Neural cell (in vitro differentiated cells): ENCODE results near the gene TPSG1. TPM values are rescaled to one million over a fixed set of nuclear protein-coding genes. Genes with fewer than 3 reads are reported as not detected.

Experiments
- H2AFZ ChIP-seq: fragments of 200-600, 300-800 bp; sonication (generic), shearing (Covaris generic); 2 replicates; pipeline ENCODE4 v1.6.0; 2014; ENCODE audit warnings: low read depth, mild to moderate bottlenecking, antibody characterized with exemption, low read length, moderate library complexity
- H3F3A ChIP-seq: fragments of 200-600 bp; shearing (Covaris generic); 2 replicates; pipeline ENCODE4 v1.6.1; 2016; ENCODE audit warnings: mild to moderate bottlenecking, moderate library complexity, mixed read lengths, antibody characterized with exemption, low read length; ENCODE audit not compliant: insufficient read depth, poor library complexity, severe bottlenecking
- H3K27ac ChIP-seq: fragments of 200-600, 300-800 bp; sonication (generic), shearing (Covaris generic); 2 replicates; pipeline ENCODE4 v1.5.1; 2014; ENCODE audit warnings: mild to moderate bottlenecking, low read length, moderate library complexity
- H3K27me3 ChIP-seq: fragments of 300-800, 200-600 bp; sonication (generic), shearing (Covaris generic); 2 replicates; pipeline ENCODE4 v1.6.0; 2014; ENCODE audit warnings: mild to moderate bottlenecking, low read depth, low read length, moderate library complexity; ENCODE audit not compliant: insufficient read depth
- H3K36me3 ChIP-seq: fragments of 300-800, 200-600 bp; sonication (generic), shearing (Covaris generic); 2 replicates; pipeline ENCODE4 v1.5.1; 2014; ENCODE audit warnings: mild to moderate bottlenecking, antibody characterized with exemption, low read length, moderate library complexity; ENCODE audit not compliant: insufficient read depth
- H3K4me2 ChIP-seq: fragments of 300-800, 200-600 bp; sonication (generic), shearing (Covaris generic); 2 replicates; pipeline ENCODE4 v1.6.0; 2014; ENCODE audit warnings: mild to moderate bottlenecking, low read length
- H3K4me3 ChIP-seq: fragments of 300-800, 200-600 bp; sonication (generic), shearing (Covaris generic); 2 replicates; pipeline ENCODE4 v1.5.1; 2014; ENCODE audit warnings: mild to moderate bottlenecking, low read length, moderate library complexity
- H3K79me2 ChIP-seq: fragments of 200-600 bp; shearing (Covaris generic); replicated peaks from 2 replicates; pipeline ENCODE4 v1.6.0; 2014; ENCODE audit warnings: mild to moderate bottlenecking, low read length, moderate library complexity; ENCODE audit not compliant: insufficient read depth
- H3K9ac ChIP-seq: fragments of 300-800, 200-600 bp; sonication (generic), shearing (Covaris generic); 2 replicates; pipeline ENCODE4 v1.6.1; 2016; ENCODE audit warnings: mild to moderate bottlenecking, low read length, mixed read lengths
- H3K9me2 ChIP-seq: fragments of 200-600 bp; shearing (Covaris generic); 2 replicates; pipeline ENCODE4 v1.6.1; 2016; ENCODE audit warnings: mild to moderate bottlenecking, low read length, mixed read lengths; ENCODE audit not compliant: insufficient read depth
- H3K9me3 ChIP-seq: fragments of 200-600, 300-800 bp; sonication (generic), shearing (Covaris generic); 2 replicates; pipeline ENCODE4 v1.6.1; 2016; ENCODE audit warnings: mild to moderate bottlenecking, mixed run types, low read length, moderate library complexity, mixed read lengths
- H4K20me1 ChIP-seq: fragments of 200-600 bp; shearing (Covaris generic); 2 replicates; pipeline ENCODE4 v1.6.1; 2016; ENCODE audit warnings: mild to moderate bottlenecking, mixed run types; ENCODE audit not compliant: insufficient read depth
- CTCF ChIP-seq: fragments of 450-650 bp; IDR thresholded peaks from 2 replicates; pipeline ENCODE4 v1.5.1; 2014; ENCODE audit warnings: antibody characterized with exemption, mild to moderate bottlenecking, moderate library complexity; ENCODE audit not compliant: poor library complexity, severe bottlenecking
- EP300 ChIP-seq: fragments of 450-650 bp; conservative IDR thresholded peaks from 2 replicates; pipeline ENCODE4 v1.6.1; 2014; ENCODE audit warnings: antibody characterized with exemption, mild to moderate bottlenecking, moderate library complexity; ENCODE audit not compliant: poor library complexity, severe bottlenecking
- EZH2 ChIP-seq: fragments of 200-600, 300-800 bp; shearing (Covaris generic), sonication (generic); IDR thresholded peaks from 2 replicates; pipeline ENCODE4 v1.6.1; 2014; ENCODE audit warnings: antibody characterized with exemption, low read length, borderline replicate concordance, mild to moderate bottlenecking; ENCODE audit not compliant: insufficient read depth, poor library complexity, severe bottlenecking
- MXI1 ChIP-seq: fragments of 450-650 bp; conservative IDR thresholded peaks from 2 replicates; pipeline ENCODE4 v1.6.1; 2014; ENCODE audit warnings: antibody characterized with exemption, mild to moderate bottlenecking; ENCODE audit not compliant: poor library complexity, severe bottlenecking
- POLR2AphosphoS5 ChIP-seq: IDR thresholded peaks from 2 replicates; pipeline ENCODE4 v1.6.1; 2012
- RAD21 ChIP-seq: fragments of 450-650 bp; conservative IDR thresholded peaks from 2 replicates; pipeline ENCODE4 v1.6.1; 2014; ENCODE audit warnings: antibody characterized with exemption, mild to moderate bottlenecking, moderate library complexity
- REST ChIP-seq: IDR thresholded peaks from 2 replicates; pipeline ENCODE4 v1.6.1; 2012; ENCODE audit warnings: borderline replicate concordance
- SMC3 ChIP-seq: fragments of 450-650 bp; conservative IDR thresholded peaks from 2 replicates; pipeline ENCODE4 v1.6.1; 2014; ENCODE audit warnings: antibody characterized with exemption, mild to moderate bottlenecking, moderate library complexity; ENCODE audit not compliant: poor library complexity
- TAF1 ChIP-seq: IDR thresholded peaks from 2 replicates; pipeline ENCODE4 v1.6.1; 2012; ENCODE audit warnings: low read depth
- polyA plus RNA-seq: library from polyadenylated mRNA; depleted of rRNA; stranded (reverse); fragments of >200 nt; gene quantifications from 2 replicates; pipeline ENCODE4 v1.2.3, GENCODE V29; 2014

The TPSG1 gene
- polyA plus RNA-seq, 1 donor from 2014 or later, result not detected

- Histone ChIP-seq H2AFZ (no peak overlapping the region), H3K27me3 (no peaks in the 10 kb centered on the region), H3K9me2 (no peaks in the 10 kb centered on the region), H3F3A (no peaks in the 10 kb centered on the region), H3K36me3 (no peaks in the 10 kb centered on the region), H3K9ac (no peak overlapping the region), H3K4me3 (no peak overlapping the region), H3K9me3 (no peaks in the 10 kb centered on the region), H4K20me1 (no peaks in the 10 kb centered on the region), H3K4me2 (no peak overlapping the region), H3K27ac (no peak overlapping the region), H3K79me2 (no peaks in the 10 kb centered on the region)
- TF ChIP-seq CTCF, result no peak
- no peak for TF ChIP-seq RAD21
- no peak for TF ChIP-seq SMC3
- TF ChIP-seq EP300, result no peak
- no peak for TF ChIP-seq TAF1
- no peak for TF ChIP-seq POLR2AphosphoS5
- no peak for TF ChIP-seq REST
- TF ChIP-seq MXI1, result no peak
- TF ChIP-seq EZH2, result no peak
These were observed 11.2 kb downstream of the TPSG1 start for GRCh38 chr16:1213796-1214372.

- no peak overlapping the region for H3K4me3 ChIP-seq
- no peaks in the 10 kb centered on the region for H4K20me1 ChIP-seq
- no peak overlapping the region for H3K4me2 ChIP-seq
- H3K79me2 ChIP-seq, result no peaks in the 10 kb centered on the region
- H3K9ac ChIP-seq, result no peak overlapping the region
- H2AFZ ChIP-seq, result no peak overlapping the region
- H3K9me3 ChIP-seq, result no peaks in the 10 kb centered on the region
- H3F3A ChIP-seq, result no peaks in the 10 kb centered on the region
- H3K27ac ChIP-seq, result no peak overlapping the region
- no peaks in the 10 kb centered on the region for H3K36me3 ChIP-seq
- no peak for TF ChIP-seq RAD21
- no peak for TF ChIP-seq EP300
- no peak for TF ChIP-seq REST
- TF ChIP-seq TAF1, result no peak
- TF ChIP-seq POLR2AphosphoS5, result no peak
- TF ChIP-seq EZH2, result no peak
- TF ChIP-seq SMC3, result no peak
- no peak for TF ChIP-seq MXI1
- TF ChIP-seq CTCF, result no peak
- no peaks in the 10 kb centered on the region for H3K27me3 ChIP-seq
- no peaks in the 10 kb centered on the region for H3K9me2 ChIP-seq
These were observed 11.8 kb downstream of the TPSG1 start for GRCh38 chr16:1213231-1213630.
